WTC11 (cell line): ENCODE results near the gene HFE.
A peak's percentile ranks its signal among the peaks of the same experiment; 100 is the strongest.

Source experiments
- CREM ChIP-seq: sonication (generic); formaldehyde crosslinking; IDR thresholded peaks from 2 replicates; pipeline ENCODE4 v1.8.1; 2022; ENCODE audit warnings: mild to moderate bottlenecking, missing genetic modification reagents, moderate library complexity
- CTCF ChIP-seq: fragments of 200-600 bp; IDR thresholded peaks from 2 replicates; pipeline ENCODE4 v1.8.0; 2022; ENCODE audit warnings: antibody characterized with exemption
- ELF4 ChIP-seq: sonication (generic); formaldehyde crosslinking; IDR thresholded peaks from 2 replicates; pipeline ENCODE4 v1.8.1; 2022; ENCODE audit warnings: low read depth, mild to moderate bottlenecking, moderate library complexity, missing genetic modification reagents
- IRF2 ChIP-seq: sonication (generic); formaldehyde crosslinking; IDR thresholded peaks from 2 replicates; pipeline ENCODE4 v1.8.0; 2022; ENCODE audit warnings: low read depth, missing genetic modification reagents, borderline replicate concordance
- JUN ChIP-seq: sonication (generic); formaldehyde crosslinking; IDR thresholded peaks from 2 replicates; pipeline ENCODE4 v1.8.0; 2023; ENCODE audit warnings: mild to moderate bottlenecking, missing genetic modification reagents
- KAT7 ChIP-seq: sonication (generic); formaldehyde crosslinking; IDR thresholded peaks from 2 replicates; pipeline ENCODE4 v1.8.1; 2023; ENCODE audit warnings: missing genetic modification reagents, mild to moderate bottlenecking, borderline replicate concordance
- MAX ChIP-seq: sonication (generic); formaldehyde crosslinking; IDR thresholded peaks from 2 replicates; pipeline ENCODE4 v1.8.0; 2022; ENCODE audit warnings: mild to moderate bottlenecking, missing genetic modification reagents
- MYBL2 ChIP-seq: sonication (generic); formaldehyde crosslinking; IDR thresholded peaks from 2 replicates; pipeline ENCODE4 v1.8.1; 2023; ENCODE audit warnings: mild to moderate bottlenecking, moderate library complexity, missing genetic modification reagents
- PRRX2 ChIP-seq: fragments of 250-450 bp; sonication (Bioruptor Pico); IDR thresholded peaks from 2 replicates; pipeline ENCODE4 v1.8.0; 2021; ENCODE audit warnings: mild to moderate bottlenecking

- TF ChIP-seq JUN (no peak), PRRX2 (CRISPR knock-in tag) (no peak), CTCF (peak; percentile 55), MYBL2 (CRISPR knock-in tag) (no peak), CREM (CRISPR knock-in tag) (no peak), KAT7 (CRISPR knock-in tag) (no peak), MAX (no peak), ELF4 (CRISPR knock-in tag) (no peak), IRF2 (CRISPR knock-in tag) (no peak)
Measured at GRCh38 chr6:26065952-26066380, 21.3 kb upstream of the HFE start.
